Renal cortical epithelial cell (primary cell): ENCODE measurements around the gene KDSR. TPM values are rescaled to one million over a fixed set of nuclear protein-coding genes. Genes with fewer than 3 reads are reported as not detected.
"Not testable (repeated sequence)": the region's sequence is repeated elsewhere in the genome, so short reads cannot be mapped to it uniquely, and the experiment has no call there.

Experiments
- DNase-seq: peaks from one replicate; pipeline ENCODE4 v3.0.0-alpha.2; 2011; ENCODE audit warnings: low read depth
- total RNA-seq: library from RNA; depleted of rRNA; stranded (reverse); fragments of >200 nt; gene quantifications from 2 replicates; pipeline ENCODE4 v1.2.3, GENCODE V29; 2014

Gene KDSR
- total RNA-seq, 1 donor from 2014 or later, result 75.1 TPM

- no peak for DNase-seq
Observed at GRCh38 chr18:63365876-63366212, 1.2 kb downstream of the KDSR start.

- DNase-seq, result no peak
Observed at GRCh38 chr18:63363951-63364350, 3.1 kb downstream of the KDSR start.

GRCh38 chr18:63363420-63363819, 3.6 kb downstream of the KDSR start:
- DNase-seq, result not testable (repeated sequence)

GRCh38 chr18:63356272-63356896, 10.6 kb downstream of the KDSR start:
- DNase-seq, result no peak

GRCh38 chr18:63350230-63350629, 16.8 kb downstream of the KDSR start:
- DNase-seq, result no peak

GRCh38 chr18:63348508-63349136, 18.4 kb downstream of the KDSR start:
- no peak for DNase-seq

- DNase-seq, result no peak
Observed at GRCh38 chr18:63346480-63347183, 20.4 kb downstream of the KDSR start.

- DNase-seq, result no peak
Observed at GRCh38 chr18:63346031-63346430, 21.0 kb downstream of the KDSR start.

GRCh38 chr18:63344918-63345317, 22.1 kb downstream of the KDSR start:
- no peak for DNase-seq

- DNase-seq, result no peak
Observed at GRCh38 chr18:63344263-63344662, 22.7 kb downstream of the KDSR start.

- no peak for DNase-seq
Observed at GRCh38 chr18:63342206-63342605, 24.8 kb downstream of the KDSR start.

- peak; percentile 55 for DNase-seq
Observed at GRCh38 chr18:63339920-63340484, 27.0 kb downstream of the KDSR start.

GRCh38 chr18:63336366-63337099, 30.5 kb downstream of the KDSR start:
- peak; percentile 94 for DNase-seq

- DNase-seq, result no peak
Observed at GRCh38 chr18:63331105-63331504, 35.9 kb downstream of the KDSR start.

- DNase-seq, result no peak
Observed at GRCh38 chr18:63329431-63330145, 37.4 kb downstream of the KDSR start.

- no peak for DNase-seq
Observed at GRCh38 chr18:63326011-63326410, 41.0 kb downstream of the KDSR start.

- DNase-seq, result peak; percentile 98
Observed at GRCh38 chr18:63325086-63325686, 41.8 kb downstream of the KDSR start.

- peak; percentile 78 for DNase-seq
Observed at GRCh38 chr18:63322908-63323634, 43.9 kb downstream of the KDSR start.

GRCh38 chr18:63322206-63322605, 44.8 kb downstream of the KDSR start:
- no peak for DNase-seq

GRCh38 chr18:63321291-63321690, 45.7 kb downstream of the KDSR start:
- DNase-seq, result no peak

GRCh38 chr18:63320975-63321265, 46.1 kb downstream of the KDSR start:
- DNase-seq, result no peak
